ENCODE measurements around the gene NCAPD3. TPM values are rescaled to one million over a fixed set of nuclear protein-coding genes. Genes with fewer than 3 reads are reported as not detected.
"Not testable (repeated sequence)": the region's sequence is repeated elsewhere in the genome, so short reads cannot be mapped to it uniquely, and the experiment has no call there.

The NCAPD3 gene
- polyA plus RNA-seq (2013, experiment 1 of 2; ENCODE audit: insufficient read length), result 14.7 TPM
- polyA plus RNA-seq (2013, experiment 2 of 2; ENCODE audit: insufficient read length), result 16.0 TPM

DNA sequence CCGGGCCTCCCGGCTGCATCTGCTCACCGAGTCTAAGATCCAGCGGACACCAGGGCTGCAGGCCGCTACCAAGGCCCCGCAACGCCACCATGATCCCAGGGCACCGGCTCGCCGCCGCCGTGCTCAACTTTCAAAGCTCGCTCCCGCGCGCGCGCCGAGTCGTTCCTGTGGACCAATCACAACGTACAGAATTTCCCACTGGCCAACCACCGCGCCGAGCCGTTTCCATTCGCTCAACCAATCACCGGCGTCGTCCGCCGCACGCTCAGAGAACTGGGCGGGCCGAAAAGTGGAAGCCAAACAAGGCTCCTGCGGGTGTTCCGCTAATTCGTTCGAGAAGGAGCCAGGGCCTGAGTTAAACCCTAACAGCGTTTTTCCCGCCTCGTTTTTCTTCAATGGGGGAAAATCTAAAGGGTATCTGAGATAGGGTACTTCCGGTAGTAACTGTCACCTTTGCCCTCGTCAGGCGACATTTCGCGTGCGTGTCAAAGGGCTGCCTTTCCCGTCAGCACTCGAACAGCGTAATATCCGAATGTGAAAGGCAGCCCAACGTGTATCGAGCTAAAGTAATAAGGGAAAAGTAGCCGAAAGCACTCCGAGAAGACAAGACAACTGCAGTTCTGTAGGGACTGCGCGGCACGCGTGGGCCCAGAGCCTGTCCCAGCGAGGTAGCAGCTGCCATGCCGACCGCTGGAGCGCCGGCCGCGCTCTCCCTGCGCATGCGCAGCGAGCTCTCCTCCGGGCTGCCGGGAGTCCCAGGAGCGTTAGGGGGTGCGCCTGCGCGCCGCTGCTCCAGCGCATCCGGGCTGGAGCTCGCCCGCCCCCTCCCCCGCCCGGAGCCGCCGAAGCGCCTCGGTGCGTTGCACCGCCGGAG is at the start of gene NCAPD3, which contains the start of gene VPS26B:
Gene NCAPD3, minus strand, starts transcription at position 132 of the 874 bp plus-strand sequence. Its CDS starts 41 bp downstream, at position 91.
Gene VPS26B, plus strand, starts transcription at position 836 of the 874 bp plus-strand sequence. CDS start 452 bp downstream, outside the sequence.
- peak; percentile 95 for DNase-seq

DNA sequence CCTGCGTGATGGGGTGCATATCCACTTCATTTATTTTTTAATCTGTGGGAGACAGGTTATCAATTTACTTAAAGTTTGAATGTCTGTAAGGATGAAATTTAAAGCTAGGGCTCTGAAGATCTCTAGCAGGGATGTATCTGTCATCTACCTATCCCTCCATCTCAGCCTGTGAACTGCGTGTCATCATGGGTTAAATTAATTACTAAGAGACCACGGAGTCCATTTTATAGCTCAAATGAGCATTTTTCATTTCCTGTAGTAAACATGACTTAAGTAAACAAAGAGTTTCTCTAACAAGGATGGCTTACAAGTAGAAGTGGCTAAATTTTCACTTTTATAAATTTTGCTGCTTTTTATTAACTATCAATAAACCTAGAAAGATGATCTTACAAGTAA is 49.5 kb upstream of the NCAPD3 start:
- no peak for DNase-seq

GRCh38 chr11:134272381-134273316 is 48.9 kb upstream of the NCAPD3 start:
- DNase-seq, result peak; percentile 14

- DNase-seq, result no peak
These were observed 48.2 kb upstream of the NCAPD3 start for GRCh38 chr11:134271978-134272377.

- no peak for DNase-seq
These were observed 46.5 kb upstream of the NCAPD3 start for GRCh38 chr11:134270250-134270714.

DNA sequence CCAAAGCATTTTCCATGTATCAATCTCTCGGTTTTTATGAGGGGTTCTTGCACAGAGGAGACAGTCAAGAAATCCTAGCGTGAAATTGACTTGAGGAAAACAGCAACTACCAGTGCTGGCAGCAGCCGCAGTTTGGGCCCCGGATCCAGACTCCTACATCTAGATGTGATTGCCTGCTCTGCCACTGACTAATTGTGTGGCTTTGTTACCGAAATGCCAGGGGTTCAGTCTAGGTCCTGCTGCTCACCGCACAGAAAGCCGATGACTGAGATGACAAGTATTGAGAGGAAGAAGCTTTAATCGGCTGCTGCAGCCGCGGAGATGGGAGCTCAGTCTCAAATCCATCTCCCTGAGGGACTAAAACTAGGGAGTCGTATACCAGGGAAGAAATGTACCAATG is 44.2 kb upstream of the NCAPD3 start:
- no peak for DNase-seq

DNA sequence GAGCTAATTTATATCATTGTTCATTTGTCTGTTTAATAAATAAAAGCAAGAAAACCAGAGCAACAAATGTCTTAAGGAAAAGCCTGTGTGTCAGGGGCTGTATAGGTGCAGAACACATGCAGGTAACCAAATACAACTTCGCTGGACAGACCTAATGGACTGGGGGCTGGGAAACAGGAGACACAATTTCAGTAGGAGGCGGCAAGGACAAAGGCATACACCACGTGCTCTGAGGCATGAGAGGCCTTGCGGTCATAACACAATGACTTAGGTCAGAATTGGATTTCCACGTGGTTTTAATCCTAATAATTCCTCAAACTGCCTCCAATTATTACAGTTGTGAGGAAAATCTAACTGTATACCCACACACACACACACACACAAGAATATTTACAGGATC is 43.7 kb upstream of the NCAPD3 start:
- DNase-seq, result no peak

DNA sequence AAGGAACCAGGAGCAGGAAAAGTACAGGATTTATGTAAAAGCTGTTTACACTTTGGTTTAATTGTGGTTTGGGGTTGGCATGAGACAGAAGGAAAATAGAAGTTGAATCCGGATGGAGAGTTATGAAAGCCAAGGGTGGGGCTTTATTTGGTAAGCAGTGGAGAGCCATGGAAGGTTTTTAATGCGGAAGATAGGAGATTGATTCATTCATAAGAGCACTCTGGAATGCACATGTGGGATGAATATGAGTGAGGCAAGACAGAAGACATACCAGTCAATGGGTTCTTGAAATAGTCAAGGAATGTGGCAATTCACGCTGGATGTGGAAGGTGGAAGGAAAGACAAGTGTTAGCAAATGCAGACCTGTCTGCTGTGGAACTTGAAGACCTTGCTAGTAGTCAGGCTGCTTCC is 43.1 kb upstream of the NCAPD3 start:
- peak; percentile 76 for DNase-seq

- no peak for DNase-seq
These were observed 42.7 kb upstream of the NCAPD3 start for GRCh38 chr11:134266440-134266839.

GRCh38 chr11:134264966-134265764 is 41.4 kb upstream of the NCAPD3 start:
- DNase-seq, result no peak

DNA sequence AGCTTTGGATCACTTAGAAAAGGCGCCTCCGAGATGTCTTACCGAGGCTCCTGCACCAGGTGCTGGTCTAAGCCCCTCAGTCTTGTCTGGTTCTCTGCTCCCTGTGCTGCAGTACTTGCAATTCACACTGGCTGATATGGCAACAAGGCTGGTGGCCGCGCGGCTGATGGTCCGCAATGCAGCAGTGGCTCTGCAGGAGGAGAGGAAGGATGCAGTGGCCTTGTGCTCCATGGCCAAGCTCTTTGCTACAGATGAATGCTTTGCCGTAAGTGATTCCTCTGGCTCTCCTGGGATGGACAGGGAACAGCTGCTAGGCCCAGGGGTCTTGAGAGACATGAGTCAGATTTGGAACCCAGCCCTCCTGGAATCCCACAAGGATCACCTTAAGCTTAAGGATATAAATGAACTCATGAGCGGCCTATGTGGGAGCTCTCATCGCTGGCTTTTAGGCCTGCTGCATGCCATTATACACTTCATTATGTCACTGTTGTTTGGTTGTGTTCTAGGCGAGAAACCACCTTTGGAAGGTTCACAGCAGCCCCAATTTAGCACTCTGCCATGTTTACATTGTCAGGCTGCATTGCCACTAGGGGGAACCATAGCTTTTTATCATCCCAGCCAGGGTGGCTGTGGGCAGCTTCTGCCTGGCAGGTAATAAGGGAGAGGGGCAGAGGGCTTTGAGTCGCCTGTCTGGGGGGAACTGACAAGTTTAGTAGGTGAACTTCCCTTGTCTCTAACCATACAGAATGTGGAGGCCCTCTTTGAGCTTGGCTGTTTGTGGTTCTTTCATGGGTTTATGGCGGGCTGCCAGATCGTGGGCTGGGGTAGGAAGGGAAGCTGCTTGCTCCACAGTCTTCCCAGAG is 38.1 kb upstream of the NCAPD3 start:
- DNase-seq, result peak; percentile 14

- DNase-seq, result no peak
These were observed 37.2 kb upstream of the NCAPD3 start for GRCh38 chr11:134260983-134261382.

DNA sequence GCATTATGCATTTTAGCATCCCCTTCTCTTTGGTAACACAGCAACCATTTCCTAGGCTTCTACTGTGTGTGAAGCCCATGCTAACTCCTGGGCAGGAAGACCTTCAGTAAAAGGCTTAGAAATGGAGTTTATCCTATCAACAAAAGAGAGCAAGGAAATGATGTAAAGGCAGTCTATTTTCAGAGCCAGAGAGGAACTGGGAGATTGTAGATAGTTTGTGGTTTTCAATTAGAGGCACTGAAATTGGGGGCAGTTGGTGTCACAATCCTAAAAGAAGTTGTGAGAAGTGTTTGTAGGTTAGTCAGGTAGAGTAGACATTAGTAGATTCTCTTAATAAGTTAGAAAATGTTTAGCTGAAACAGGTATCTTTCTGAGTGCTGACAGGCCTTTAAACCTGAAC is 36.7 kb upstream of the NCAPD3 start:
- no peak for DNase-seq

DNA sequence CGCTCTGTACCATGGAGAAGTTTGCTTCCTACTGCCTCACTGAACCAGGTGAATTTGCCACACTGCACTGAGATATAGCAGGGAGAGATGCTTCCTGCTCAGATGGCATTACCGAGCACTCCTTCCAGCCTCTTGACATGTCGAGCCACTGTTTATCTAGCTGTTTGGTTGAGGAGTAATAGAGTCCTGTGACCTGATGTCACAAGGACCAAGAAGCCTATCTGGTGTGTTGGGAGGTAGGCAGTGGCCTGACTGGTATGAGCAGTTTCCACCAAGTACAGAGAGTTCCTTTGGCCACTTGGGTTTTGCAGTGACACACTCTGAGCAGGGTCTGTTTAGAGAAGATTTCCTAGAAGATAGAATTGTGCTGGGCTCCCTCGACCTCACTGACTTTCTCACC is 34.8 kb upstream of the NCAPD3 start:
- DNase-seq, result no peak

DNA sequence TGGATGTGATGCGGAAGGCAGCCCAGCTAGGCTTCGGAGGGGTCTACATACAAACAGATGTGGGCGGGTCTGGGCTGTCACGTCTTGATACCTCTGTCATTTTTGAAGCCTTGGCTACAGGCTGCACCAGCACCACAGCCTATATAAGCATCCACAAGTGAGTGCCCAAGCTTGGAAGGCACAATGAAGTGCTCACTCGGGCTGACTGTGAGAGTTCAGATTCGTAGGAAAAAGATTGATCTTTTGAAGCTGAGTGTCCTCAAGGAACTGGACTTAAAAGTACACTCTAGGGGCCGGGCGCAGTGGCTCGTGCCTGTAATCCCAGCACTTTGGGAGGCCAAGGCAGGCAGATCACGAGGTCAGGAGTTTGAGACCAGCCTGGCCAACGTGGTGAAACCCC is 33.3 kb upstream of the NCAPD3 start:
- DNase-seq, result no peak

- DNase-seq, result not testable (repeated sequence)
These were observed 31.4 kb upstream of the NCAPD3 start for GRCh38 chr11:134255184-134255561.

- no peak for DNase-seq
These were observed 30.8 kb upstream of the NCAPD3 start for GRCh38 chr11:134254433-134255183.

DNA sequence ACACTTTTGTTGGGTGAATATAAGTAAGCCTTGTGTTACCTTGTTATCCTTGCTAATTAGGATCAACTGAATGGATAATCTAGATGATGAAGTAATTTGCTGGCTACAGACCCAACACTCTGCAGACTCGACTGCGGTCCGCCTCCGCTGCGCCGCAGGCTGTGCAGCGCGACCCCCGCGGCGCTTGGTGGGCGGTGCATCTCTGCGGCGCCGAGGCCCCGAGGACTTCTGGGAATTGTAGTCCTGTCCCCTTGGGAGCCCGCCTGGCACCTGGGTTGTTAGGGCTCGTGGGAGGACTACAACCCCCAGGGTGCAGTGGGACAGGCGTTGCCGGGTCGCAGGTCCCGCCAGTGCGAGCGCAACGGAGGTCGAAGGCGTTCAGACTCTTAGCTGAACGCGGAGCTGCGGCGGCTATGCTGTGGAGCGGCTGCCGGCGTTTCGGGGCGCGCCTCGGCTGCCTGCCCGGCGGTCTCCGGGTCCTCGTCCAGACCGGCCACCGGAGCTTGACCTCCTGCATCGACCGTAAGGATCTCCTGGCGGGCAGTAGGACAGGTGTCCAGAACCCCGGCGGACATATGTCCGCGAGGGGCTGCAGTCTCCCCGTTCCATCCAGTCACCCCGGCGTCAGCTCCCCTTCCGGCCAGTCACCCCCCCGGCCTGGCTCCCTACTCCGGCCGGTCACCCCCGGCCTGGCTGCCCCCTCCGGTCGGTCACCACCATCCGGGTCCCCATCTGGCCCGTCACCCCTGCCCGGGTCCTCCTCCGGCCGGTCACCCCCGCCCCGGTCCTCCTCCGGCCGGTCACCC is 29.6 kb upstream of the NCAPD3 start, which contains the start of the genes ACAD8 and THYN1:
Gene ACAD8, plus strand, starts transcription at position 381 of the 806 bp plus-strand sequence. Its CDS starts 33 bp downstream, at position 414.
Gene THYN1, minus strand, starts transcription at position 165 of the 806 bp plus-strand sequence. CDS start 470 bp downstream, outside the sequence.
- DNase-seq, result peak; percentile 97

All from fibroblast of skin of scalp (primary cell).